Transverse colon (tissue), 4 donors: ENCODE data around the gene PDE10A. TPM values are rescaled to one million over a fixed set of nuclear protein-coding genes. Genes with fewer than 3 reads are reported as not detected.

Source experiments
- DNase-seq: peaks from one replicate; pipeline ENCODE4 v3.0.0-alpha.2; 2019
- H3K27ac ChIP-seq, 4 donors: fragments of 200-600 bp; sonication (generic); 2 replicates each; pipeline ENCODE4 v1.5.1; 2016 to 2018; ENCODE audit warnings: inconsistent platforms in 4 of 4
- H3K27me3 ChIP-seq: fragments of 200-600 bp; sonication (generic); 2 replicates; pipeline ENCODE4 v1.5.1; 2017; ENCODE audit warnings: inconsistent platforms
- H3K36me3 ChIP-seq, 4 donors: fragments of 200-600 bp; sonication (generic); 2 replicates each; pipeline ENCODE4 v1.5.1; 2017 to 2019; ENCODE audit warnings: inconsistent platforms in 4 of 4
- H3K4me1 ChIP-seq, 4 donors: fragments of 200-600 bp; sonication (generic); 2 replicates each; pipeline ENCODE4 v1.5.1; 2017 to 2020; ENCODE audit warnings: inconsistent platforms in 4 of 4
- H3K4me3 ChIP-seq, 4 donors: fragments of 200-600 bp; sonication (generic); 1 replicate in 1 of 4; 2 replicates in 3 of 4; pipeline versions ENCODE4 v1.5.1 to v1.6.1; 2017 to 2019; ENCODE audit warnings: inconsistent platforms in 4 of 4
- H3K9me3 ChIP-seq, 2 donors: fragments of 200-600 bp; sonication (generic); 2 replicates each; pipeline ENCODE4 v1.5.1; 2017 to 2019; ENCODE audit warnings: inconsistent platforms in 2 of 2
- CTCF ChIP-seq, 5 experiments: fragments of 200-600 bp in 3 of 5; fragments of 450-650 bp in 2 of 5; sonication (generic) in 3 of 5; IDR thresholded peaks; 1 replicate in 2 of 5; 2 replicates in 3 of 5; pipeline ENCODE4 v1.5.1; 2016 to 2017; ENCODE audit warnings: antibody characterized with exemption in 5 of 5, inconsistent platforms in 3 of 5, mild to moderate bottlenecking in 2 of 5, moderate library complexity in 1 of 5
- EP300 ChIP-seq: sonication (generic); formaldehyde crosslinking; IDR thresholded peaks from one replicate; pipeline ENCODE4 v1.6.1; 2017; ENCODE audit warnings: antibody characterized with exemption, low read depth
- POLR2A ChIP-seq: fragments of 450-650 bp; IDR thresholded peaks from one replicate; pipeline ENCODE4 v1.6.1; 2016; ENCODE audit warnings: antibody characterized with exemption, mild to moderate bottlenecking, moderate library complexity
- POLR2AphosphoS5 ChIP-seq, 3 donors: sonication (generic); formaldehyde crosslinking; IDR thresholded peaks; one replicate each; pipeline ENCODE4 v1.6.1; 2016; ENCODE audit warnings: antibody characterized with exemption in 3 of 3
- WGBS, 2 donors: methylation state at CpG; one replicate each; pipeline ENCODE4 v1.1.5; 2018; ENCODE audit warnings: low coverage in 1 of 2; 5-methylcytosine and 5-hydroxymethylcytosine counted together
- in situ Hi-C, 4 donors: fragments of 200-750 bp; cut with MboI; loops; one replicate each; pipeline versions ENCODE4 v1.15.0 to v1.15.1; 2017; ENCODE audit warnings: low sequenced_read_pairs in 3 of 4, low pct_ligation_motif_present in 1 of 4, low pct_unique_long_range_greater_than_20kb in 1 of 4
- intact Hi-C: fragments of 100-400 bp; cut with DNase I; formaldehyde crosslinking; loops from one replicate; pipeline ENCODE4 v1.15.1; 2023; ENCODE audit warnings: low total_unique reads
- total RNA-seq, 4 donors: library from RNA; depleted of rRNA; stranded (reverse); fragments of >200 nt; gene quantifications; one replicate each; pipeline ENCODE4 v1.1.0, GENCODE V29; 2016

Gene PDE10A
- total RNA-seq, 4 donors from 2014 or later: 1.4 to 15.3 (median 4.3) TPM

GRCh38 chr6:165587206-165587605, 75.8 kb downstream of the PDE10A start:
- no peaks in the 10 kb centered on the region for H3K36me3 ChIP-seq
- no peaks in the 10 kb centered on the region for H3K27me3 ChIP-seq
- in situ Hi-C loops: no loop called here
- no peaks in the 10 kb centered on the region for H3K9me3 ChIP-seq
- TF ChIP-seq EP300 (no peak), CTCF (IDR thresholded peaks at IDR 0.05) (no peak), POLR2A (no peak), POLR2AphosphoS5 (IDR thresholded peaks at IDR 0.05) (no peak)
- intact Hi-C loops: no loop called here
- H3K27ac ChIP-seq: no peak overlapping the region
- H3K4me3 ChIP-seq: no peak overlapping the region
- 82 to 88% methylated on average over 5 of the region's 5 CpGs for WGBS, 2 donors
- no peaks in the 10 kb centered on the region for H3K4me1 ChIP-seq
- DNase-seq: no peak

- Histone ChIP-seq H3K4me3 (no peak overlapping the region), H3K36me3 (no peaks in the 10 kb centered on the region), H3K9me3 (no peaks in the 10 kb centered on the region), H3K27me3 (no peaks in the 10 kb centered on the region), H3K27ac (no peak overlapping the region), H3K4me1 (no peaks in the 10 kb centered on the region)
- 57 to 69% methylated on average over 3 of the region's 3 CpGs for WGBS, 2 donors
- TF ChIP-seq POLR2A: no peak
- no peak for TF ChIP-seq EP300
- TF ChIP-seq POLR2AphosphoS5 (IDR thresholded peaks at IDR 0.05): no peak
- no peak for TF ChIP-seq CTCF (IDR thresholded peaks at IDR 0.05)
- no peak for DNase-seq
- intact Hi-C loops (no loop called here), in situ Hi-C loops (no loop called here)
Measured at GRCh38 chr6:165586706-165587105, 76.3 kb downstream of the PDE10A start.

GRCh38 chr6:165585060-165585459, 78.0 kb downstream of the PDE10A start:
- H3K27ac ChIP-seq: no peak overlapping the region
- intact Hi-C loops (no loop called here), in situ Hi-C loops (no loop called here)
- no peaks in the 10 kb centered on the region for H3K36me3 ChIP-seq
- no peaks in the 10 kb centered on the region for H3K9me3 ChIP-seq
- TF ChIP-seq POLR2A: no peak
- no peak for TF ChIP-seq CTCF (IDR thresholded peaks at IDR 0.05)
- TF ChIP-seq POLR2AphosphoS5 (IDR thresholded peaks at IDR 0.05): no peak
- no peak for TF ChIP-seq EP300
- H3K4me3 ChIP-seq: no peak overlapping the region
- no peak for DNase-seq
- H3K27me3 ChIP-seq: no peaks in the 10 kb centered on the region
- H3K4me1 ChIP-seq: no peaks in the 10 kb centered on the region

- Histone ChIP-seq H3K36me3 (no peaks in the 10 kb centered on the region), H3K4me3 (no peak overlapping the region), H3K9me3 (no peaks in the 10 kb centered on the region), H3K4me1 (no peaks in the 10 kb centered on the region), H3K27ac (no peak overlapping the region), H3K27me3 (no peaks in the 10 kb centered on the region)
- in situ Hi-C loops: no loop called here
- intact Hi-C loops: no loop called here
- DNase-seq: no peak
- 100% methylated on average over 1 of the region's 1 CpG; no CpG with 5 or more reads in 1 of the 2 donors for WGBS, 2 donors
- TF ChIP-seq POLR2AphosphoS5 (IDR thresholded peaks at IDR 0.05) (no peak), POLR2A (no peak), EP300 (no peak), CTCF (IDR thresholded peaks at IDR 0.05) (no peak)
Measured at GRCh38 chr6:165584541-165584940, 78.5 kb downstream of the PDE10A start.
